Right atrium auricular region (tissue), 2 donors: ENCODE results near the gene CIB2. TPM values are rescaled to one million over a fixed set of nuclear protein-coding genes. Genes with fewer than 3 reads are reported as not detected.

Experiments
- DNase-seq: peaks from one replicate; pipeline ENCODE4 v3.0.0-alpha.2; 2019; ENCODE audit warnings: low spot score
- H3K27ac ChIP-seq, 2 donors: fragments of 200-600 bp; sonication (generic); 1 replicate in 1 of 2; 2 replicates in 1 of 2; pipeline ENCODE4 v1.5.1; 2016 to 2019
- H3K27me3 ChIP-seq, 2 donors: fragments of 200-600 bp; sonication (generic); one replicate each; pipeline versions ENCODE4 v1.5.1 to v1.6.0; 2017 to 2019
- H3K36me3 ChIP-seq: fragments of 200-600 bp; sonication (generic); one replicate; pipeline ENCODE4 v1.5.1; 2016
- H3K4me1 ChIP-seq, 2 donors: fragments of 200-600 bp; sonication (generic); one replicate each; pipeline versions ENCODE4 v1.5.1 to v1.6.0; 2017 to 2019
- H3K4me3 ChIP-seq, 2 donors: fragments of 200-600 bp; sonication (generic); 1 replicate in 1 of 2; 2 replicates in 1 of 2; pipeline ENCODE4 v1.5.1; 2017 to 2019; ENCODE audit warnings: mild to moderate bottlenecking in 1 of 2, moderate library complexity in 1 of 2
- H3K9me3 ChIP-seq, 2 donors: fragments of 200-600 bp; sonication (generic); one replicate each; pipeline ENCODE4 v1.5.1; 2019
- CTCF ChIP-seq, 2 donors: fragments of 200-600 bp; sonication (generic); IDR thresholded peaks; one replicate each; pipeline ENCODE4 v1.5.1; 2019; ENCODE audit warnings: antibody characterized with exemption in 2 of 2
- total RNA-seq, 2 donors: library from RNA; depleted of rRNA; stranded (reverse); fragments of >200 nt; gene quantifications; one replicate each; pipeline ENCODE4 v1.1.0, GENCODE V29; 2016

Gene CIB2
- total RNA-seq, 2 donors from 2014 or later: 37.2 to 38.6 TPM

- Histone ChIP-seq H3K4me3 (no peak overlapping the region), H3K4me1 (peaks cover 0 to 27% of the 10 kb centered on the region in 2 donors), H3K27me3 (no peaks in the 10 kb centered on the region), H3K36me3 (no peaks in the 10 kb centered on the region), H3K27ac (no peak overlapping the region), H3K9me3 (no peaks in the 10 kb centered on the region)
- no peak for DNase-seq
- no peak for TF ChIP-seq CTCF (IDR thresholded peaks at IDR 0.05)
These were observed 51.8 kb downstream of the CIB2 start for GRCh38 chr15:78079298-78080087.

GRCh38 chr15:78077871-78078210 is 53.4 kb downstream of the CIB2 start:
- no peak for DNase-seq
- peak overlapping the region; percentile 30 to 88 for H3K4me3 ChIP-seq
- H3K9me3 ChIP-seq: no peaks in the 10 kb centered on the region
- no peak for TF ChIP-seq CTCF (IDR thresholded peaks at IDR 0.05)
- H3K4me1 ChIP-seq: peaks cover 0 to 35% of the 10 kb centered on the region in 2 donors
- H3K36me3 ChIP-seq: no peaks in the 10 kb centered on the region
- H3K27me3 ChIP-seq: no peaks in the 10 kb centered on the region
- peak overlapping the region; percentile 63 to 91 for H3K27ac ChIP-seq

GRCh38 chr15:78077053-78077870 is 54.0 kb downstream of the CIB2 start, which contains the start of gene TBC1D2B:
Gene TBC1D2B, minus strand, starts transcription at chr15:78077711. Its CDS starts 59 bp downstream, at chr15:78077652.
- no peaks in the 10 kb centered on the region for H3K36me3 ChIP-seq
- no peak for TF ChIP-seq CTCF (IDR thresholded peaks at IDR 0.05)
- H3K27ac ChIP-seq: peak within 1 kb of the TSS; percentile 87 to 91
- H3K27me3 ChIP-seq: no peaks in the 10 kb centered on the region
- H3K4me3 ChIP-seq: peak within 1 kb of the TSS; percentile 74 to 88
- no peaks in the 10 kb centered on the region for H3K9me3 ChIP-seq
- no peak for DNase-seq
- H3K4me1 ChIP-seq: peaks cover 0 to 41% of the 10 kb centered on the region in 2 donors

- peaks cover 0 to 49% of the 10 kb centered on the region in 2 donors for H3K4me1 ChIP-seq
- H3K27me3 ChIP-seq: no peaks in the 10 kb centered on the region
- H3K9me3 ChIP-seq: no peaks in the 10 kb centered on the region
- no peak for TF ChIP-seq CTCF (IDR thresholded peaks at IDR 0.05)
- H3K36me3 ChIP-seq: no peaks in the 10 kb centered on the region
- peak overlapping the region; percentile 74 to 88 for H3K4me3 ChIP-seq
- DNase-seq: no peak
- H3K27ac ChIP-seq: peak overlapping the region; percentile 87 to 91
These were observed 54.8 kb downstream of the CIB2 start for GRCh38 chr15:78076231-78077052.

- TF ChIP-seq CTCF (IDR thresholded peaks at IDR 0.05): peak in 1 of 2 donors; percentile 2
- peaks cover 0 to 52% of the 10 kb centered on the region in 2 donors for H3K4me1 ChIP-seq
- no peaks in the 10 kb centered on the region for H3K36me3 ChIP-seq
- peak overlapping the region; percentile 74 to 88 for H3K4me3 ChIP-seq
- no peaks in the 10 kb centered on the region for H3K9me3 ChIP-seq
- H3K27ac ChIP-seq: peak overlapping the region; percentile 87 to 91
- DNase-seq: no peak
- H3K27me3 ChIP-seq: no peaks in the 10 kb centered on the region
These were observed 55.6 kb downstream of the CIB2 start for GRCh38 chr15:78075490-78076230.
